Panc1 (cell line): ENCODE data around the gene WFDC12. TPM values are rescaled to one million over a fixed set of nuclear protein-coding genes. Genes with fewer than 3 reads are reported as not detected.

Experiments
- ATAC-seq: fragments of 200-7000 bp; cut with Tn5 transposase; 2 replicates; pipeline ENCODE4 v1.9.1; 2020; ENCODE audit warnings: mild to moderate bottlenecking, moderate library complexity
- BruUV-seq: library from RNA; stranded (reverse); fragments of 400-500 nt; replicated peaks from 2 replicates; lab custom pipeline; 2021; lab: Mats Ljungman, UMichigan
- CTCF ChIA-PET: fragments of 300-600 bp; sonication (Branson Sonifier 250); formaldehyde crosslinking; loops from one replicate; lab custom pipeline; 2022; ENCODE audit warnings: antibody characterized with exemption; lab: Charles Lee
- POLR2A ChIA-PET: fragments of 300-600 bp; sonication (Branson Sonifier 250); formaldehyde crosslinking; loops from one replicate; lab custom pipeline; 2022; ENCODE audit warnings: antibody characterized with exemption; lab: Charles Lee
- DNase-seq: peaks from one replicate; pipeline ENCODE4 v3.0.0-alpha.2; 2010; ENCODE audit warnings: low read depth, low spot score
- H3K27ac ChIP-seq: 2 replicates; pipeline ENCODE4 v1.5.1; 2011; ENCODE audit warnings: mild to moderate bottlenecking, low read length, inconsistent platforms
- H3K27me3 ChIP-seq: fragments of 200-500 bp; sonication (Bioruptor generic); 2 replicates; pipeline ENCODE4 v1.6.0; 2014; ENCODE audit warnings: low read length, inconsistent platforms; ENCODE audit not compliant: control insufficient read depth, insufficient read depth
- H3K36me3 ChIP-seq: fragments of 200-500 bp; sonication (Bioruptor generic); 2 replicates; pipeline ENCODE4 v1.5.1; 2014; ENCODE audit warnings: inconsistent platforms, mild to moderate bottlenecking, low read length, moderate library complexity; ENCODE audit not compliant: control insufficient read depth, insufficient read depth
- H3K4me1 ChIP-seq: 2 replicates; pipeline ENCODE4 v1.5.1; 2011; ENCODE audit warnings: inconsistent platforms, mild to moderate bottlenecking, low read length, moderate library complexity; ENCODE audit not compliant: control insufficient read depth, insufficient read depth
- H3K4me3 ChIP-seq, 2 experiments: 2 replicates each; pipeline ENCODE4 v1.5.1; 2011 to 2012; ENCODE audit warnings: low read depth in 2 of 2, low read length in 2 of 2, mild to moderate bottlenecking in 2 of 2, inconsistent platforms in 1 of 2, moderate library complexity in 1 of 2
- H3K9me3 ChIP-seq: fragments of 200-500 bp; sonication (Bioruptor generic); 2 replicates; pipeline ENCODE4 v1.5.1; 2014; ENCODE audit warnings: low read depth, mild to moderate bottlenecking, inconsistent platforms, low read length, moderate library complexity; ENCODE audit not compliant: control insufficient read depth, insufficient read depth
- POLR2AphosphoS5 ChIP-seq: IDR thresholded peaks from 2 replicates; pipeline ENCODE4 v1.6.1; 2012; ENCODE audit warnings: mild to moderate bottlenecking, low read depth, low read length, moderate library complexity
- SIN3A ChIP-seq: IDR thresholded peaks from 2 replicates; pipeline ENCODE4 v1.6.1; 2012; ENCODE audit warnings: low read depth, mild to moderate bottlenecking, low read length, moderate library complexity, borderline replicate concordance; ENCODE audit not compliant: insufficient read depth
- TCF7L2 ChIP-seq: IDR thresholded peaks from 2 replicates; pipeline ENCODE4 v1.6.1; 2011; ENCODE audit warnings: mild to moderate bottlenecking, low read depth, low read length, inconsistent platforms
- in situ Hi-C: cut with HindIII; loops from 2 replicates; pipeline ENCODE4 v1.10.0; 2016; ENCODE audit warnings: low sequenced_read_pairs, low pct_unique_long_range_greater_than_20kb
- intact Hi-C: fragments of 100-400 bp; cut with micrococcal nuclease; formaldehyde crosslinking; loops from one replicate; pipeline ENCODE4 v1.10.0; 2022; ENCODE audit not compliant: unreplicated experiment
- total RNA-seq: library from RNA; stranded (reverse); gene quantifications from one replicate; pipeline ENCODE4 v1.2.1, GENCODE V29; 2021; ENCODE audit not compliant: unreplicated experiment
- TF ChIP-seq, protein P1 (sequence below), 2 experiments: IDR thresholded peaks; 2 replicates each; pipeline ENCODE4 v1.6.1; 2011 to 2012; ENCODE audit warnings: low read depth in 2 of 2, control low read depth in 1 of 2, low read length in 1 of 2, mild to moderate bottlenecking in 1 of 2, moderate library complexity in 1 of 2; ENCODE audit not compliant: insufficient read depth in 1 of 2
- TF ChIP-seq, protein P2 (sequence below): fragments of 450-650 bp; IDR thresholded peaks from 2 replicates; pipeline ENCODE4 v1.5.1; 2017; ENCODE audit warnings: mild to moderate bottlenecking

Gene WFDC12
- total RNA-seq, 1 experiment from 2014 or later, result not detected

DNA sequence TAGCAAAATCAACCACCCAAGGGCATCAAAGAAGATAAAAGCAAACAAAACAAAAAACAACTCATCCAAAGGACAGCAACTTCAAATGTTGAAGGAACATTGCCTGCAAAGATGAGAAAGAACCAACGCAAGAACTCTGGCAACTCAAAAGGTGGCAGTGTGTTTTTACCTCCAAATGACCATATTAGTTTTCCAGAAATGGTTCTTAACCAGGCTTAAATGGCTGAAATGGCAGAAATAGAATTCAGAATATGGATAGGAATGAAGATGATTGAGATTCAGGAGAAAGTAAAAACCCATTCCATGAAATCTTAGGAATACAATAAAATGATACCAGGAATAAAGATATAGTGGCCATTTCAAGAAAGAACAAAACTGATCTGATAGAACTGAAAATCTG is 40.6 kb upstream of the WFDC12 start:
- in situ Hi-C loops (no loop called here), intact Hi-C loops (no loop called here)
- Histone ChIP-seq H3K27ac (no peak overlapping the region), H3K36me3 (no peaks in the 10 kb centered on the region), H3K4me3 (no peak overlapping the region), H3K4me1 (no peaks in the 10 kb centered on the region), H3K27me3 (no peaks in the 10 kb centered on the region), H3K9me3 (no peaks in the 10 kb centered on the region)
- no TSS peak for BruUV-seq
- ChIA-PET CTCF (no interaction called here), POLR2A (no interaction called here)
- ATAC-seq, result no peak
- TF ChIP-seq SIN3A (no peak), POLR2AphosphoS5 (no peak), TCF7L2 (no peak)
- TF ChIP-seq, protein P1, sequence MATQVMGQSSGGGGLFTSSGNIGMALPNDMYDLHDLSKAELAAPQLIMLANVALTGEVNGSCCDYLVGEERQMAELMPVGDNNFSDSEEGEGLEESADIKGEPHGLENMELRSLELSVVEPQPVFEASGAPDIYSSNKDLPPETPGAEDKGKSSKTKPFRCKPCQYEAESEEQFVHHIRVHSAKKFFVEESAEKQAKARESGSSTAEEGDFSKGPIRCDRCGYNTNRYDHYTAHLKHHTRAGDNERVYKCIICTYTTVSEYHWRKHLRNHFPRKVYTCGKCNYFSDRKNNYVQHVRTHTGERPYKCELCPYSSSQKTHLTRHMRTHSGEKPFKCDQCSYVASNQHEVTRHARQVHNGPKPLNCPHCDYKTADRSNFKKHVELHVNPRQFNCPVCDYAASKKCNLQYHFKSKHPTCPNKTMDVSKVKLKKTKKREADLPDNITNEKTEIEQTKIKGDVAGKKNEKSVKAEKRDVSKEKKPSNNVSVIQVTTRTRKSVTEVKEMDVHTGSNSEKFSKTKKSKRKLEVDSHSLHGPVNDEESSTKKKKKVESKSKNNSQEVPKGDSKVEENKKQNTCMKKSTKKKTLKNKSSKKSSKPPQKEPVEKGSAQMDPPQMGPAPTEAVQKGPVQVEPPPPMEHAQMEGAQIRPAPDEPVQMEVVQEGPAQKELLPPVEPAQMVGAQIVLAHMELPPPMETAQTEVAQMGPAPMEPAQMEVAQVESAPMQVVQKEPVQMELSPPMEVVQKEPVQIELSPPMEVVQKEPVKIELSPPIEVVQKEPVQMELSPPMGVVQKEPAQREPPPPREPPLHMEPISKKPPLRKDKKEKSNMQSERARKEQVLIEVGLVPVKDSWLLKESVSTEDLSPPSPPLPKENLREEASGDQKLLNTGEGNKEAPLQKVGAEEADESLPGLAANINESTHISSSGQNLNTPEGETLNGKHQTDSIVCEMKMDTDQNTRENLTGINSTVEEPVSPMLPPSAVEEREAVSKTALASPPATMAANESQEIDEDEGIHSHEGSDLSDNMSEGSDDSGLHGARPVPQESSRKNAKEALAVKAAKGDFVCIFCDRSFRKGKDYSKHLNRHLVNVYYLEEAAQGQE (IDR thresholded peaks at IDR 0.05; ENCODE audit: insufficient read depth in 1 of 2, low read depth in 2 of 2, low read length in 1 of 2), result no peak
- TF ChIP-seq, protein P2, sequence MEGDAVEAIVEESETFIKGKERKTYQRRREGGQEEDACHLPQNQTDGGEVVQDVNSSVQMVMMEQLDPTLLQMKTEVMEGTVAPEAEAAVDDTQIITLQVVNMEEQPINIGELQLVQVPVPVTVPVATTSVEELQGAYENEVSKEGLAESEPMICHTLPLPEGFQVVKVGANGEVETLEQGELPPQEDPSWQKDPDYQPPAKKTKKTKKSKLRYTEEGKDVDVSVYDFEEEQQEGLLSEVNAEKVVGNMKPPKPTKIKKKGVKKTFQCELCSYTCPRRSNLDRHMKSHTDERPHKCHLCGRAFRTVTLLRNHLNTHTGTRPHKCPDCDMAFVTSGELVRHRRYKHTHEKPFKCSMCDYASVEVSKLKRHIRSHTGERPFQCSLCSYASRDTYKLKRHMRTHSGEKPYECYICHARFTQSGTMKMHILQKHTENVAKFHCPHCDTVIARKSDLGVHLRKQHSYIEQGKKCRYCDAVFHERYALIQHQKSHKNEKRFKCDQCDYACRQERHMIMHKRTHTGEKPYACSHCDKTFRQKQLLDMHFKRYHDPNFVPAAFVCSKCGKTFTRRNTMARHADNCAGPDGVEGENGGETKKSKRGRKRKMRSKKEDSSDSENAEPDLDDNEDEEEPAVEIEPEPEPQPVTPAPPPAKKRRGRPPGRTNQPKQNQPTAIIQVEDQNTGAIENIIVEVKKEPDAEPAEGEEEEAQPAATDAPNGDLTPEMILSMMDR, result no peak
- DNase-seq, result no peak

DNA sequence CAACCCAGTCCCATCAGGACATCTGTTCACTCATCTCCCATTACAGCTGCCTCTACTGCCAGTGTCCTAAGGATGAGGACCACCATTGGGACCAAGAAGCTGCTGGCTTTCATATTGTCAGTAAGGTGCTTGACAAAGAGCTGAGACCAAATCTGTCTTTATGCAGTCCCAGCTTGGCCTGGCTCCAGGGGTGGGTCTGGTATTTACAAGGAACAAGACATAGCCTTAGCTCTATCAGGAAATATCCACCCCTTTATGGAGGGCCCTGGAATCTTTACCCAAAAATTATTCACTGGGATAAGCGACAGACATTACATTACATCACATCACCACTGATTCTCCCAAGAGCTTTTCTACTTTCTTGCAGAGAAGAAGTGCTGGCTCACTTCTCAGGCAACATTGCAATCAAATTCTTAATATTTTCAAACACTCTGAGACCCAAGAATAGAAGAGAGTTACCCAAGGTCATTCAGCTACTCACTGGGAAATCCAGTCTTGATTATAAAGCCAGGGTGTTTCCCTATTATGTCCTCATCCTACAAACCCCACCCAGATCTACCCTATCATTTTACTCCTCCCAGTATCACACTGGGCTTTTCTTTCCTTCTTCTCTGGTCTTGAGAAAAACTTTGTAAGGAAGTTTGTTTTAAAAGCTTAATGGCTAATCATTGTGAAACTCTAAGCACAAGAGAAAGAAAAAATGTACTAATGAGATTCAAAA is 39.0 kb upstream of the WFDC12 start:
- no peak for ATAC-seq
- no TSS peak for BruUV-seq

More for the DNA sequence above, 39.0 kb upstream of the WFDC12 start:
- Histone ChIP-seq H3K27ac (no peak overlapping the region), H3K9me3 (no peaks in the 10 kb centered on the region), H3K36me3 (no peaks in the 10 kb centered on the region), H3K4me1 (no peaks in the 10 kb centered on the region), H3K4me3 (no peak overlapping the region), H3K27me3 (no peaks in the 10 kb centered on the region; the same call in 1 of the 2 replicates)
- in situ Hi-C loops, result no loop called here
- TF ChIP-seq, protein P1 (IDR thresholded peaks at IDR 0.05; ENCODE audit: insufficient read depth in 1 of 2, low read depth in 2 of 2, low read length in 1 of 2), result no peak
- TF ChIP-seq POLR2AphosphoS5 (no peak), SIN3A (no peak), TCF7L2 (no peak)
- TF ChIP-seq, protein P2, result no peak
- no peak for DNase-seq
- ChIA-PET POLR2A (interaction anchor here (0.5 kb wide), 1 partner anchor 123 kb away, joined by 5 read pairs; no protein-coding TSS in a partner anchor), CTCF (no interaction called here)
- intact Hi-C loops, result no loop called here
